ENCODE data around the gene LMBR1L.

- TF ChIP-seq ISL1 (CRISPR knock-in tag; IDR thresholded peaks at IDR 0.05) (no peak), CSDC2 (CRISPR knock-in tag; IDR thresholded peaks at IDR 0.05) (no peak), ZNF565 (CRISPR knock-in tag; conservative IDR thresholded peaks at IDR 0.05; ENCODE audit: low read depth) (no peak), ARNTL (CRISPR knock-in tag; IDR thresholded peaks at IDR 0.05; ENCODE audit: borderline replicate concordance, low read depth) (no peak), TOX (CRISPR knock-in tag; IDR thresholded peaks at IDR 0.05; ENCODE audit: borderline replicate concordance) (no peak)
Measured at GRCh38 chr12:49054096-49054495, 56.6 kb downstream of the LMBR1L start.

Measured in SK-N-SH treated with all-trans-retinoic acid at 6 μM for 48 hours (cell line).